GM13977 (cell line): ENCODE results near the gene EXOC5.

ENCODE experiments used
- DNase-seq: peaks from one replicate; pipeline ENCODE4 v3.0.0; 2012; ENCODE audit warnings: low spot score
- in situ Hi-C: fragments of 300-500 bp; cut with MboI; formaldehyde crosslinking; loops from one replicate; pipeline ENCODE4 v1.12.0; 2022; ENCODE audit warnings: low sequenced_read_pairs, low pct_unique_long_range_greater_than_20kb, mixed read lengths, inconsistent platforms; ENCODE audit not compliant: unreplicated experiment
- TF ChIP-seq, protein P1 (sequence below): IDR thresholded peaks from 2 replicates; pipeline ENCODE4 v1.5.1; 2012; ENCODE audit warnings: mild to moderate bottlenecking, control low read depth; ENCODE audit not compliant: insufficient read depth; ENCODE audit errors: extremely low read depth, missing control alignments

EXOC5 gene

DNA sequence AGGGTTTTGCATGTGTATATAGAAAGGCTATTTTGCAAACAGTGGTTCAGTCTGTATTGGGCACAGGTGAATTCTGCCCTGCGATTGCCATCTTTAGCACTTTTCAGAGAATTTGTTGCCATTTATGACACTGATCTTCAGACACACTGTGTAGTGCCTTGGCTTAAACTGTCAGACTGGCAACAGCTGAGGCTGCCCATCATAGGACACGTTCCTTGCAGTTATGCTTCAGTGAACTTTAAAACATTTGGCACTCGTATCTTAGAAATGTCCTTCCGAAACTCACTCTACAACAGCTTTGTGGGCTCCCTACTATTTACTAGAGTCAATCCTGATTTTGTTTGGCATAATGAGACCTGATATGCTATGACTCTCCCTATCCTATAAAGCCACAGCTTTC, 29.1 kb upstream of the EXOC5 start:
- no peak for DNase-seq
- in situ Hi-C loops = no loop called here
- TF ChIP-seq, protein P1, sequence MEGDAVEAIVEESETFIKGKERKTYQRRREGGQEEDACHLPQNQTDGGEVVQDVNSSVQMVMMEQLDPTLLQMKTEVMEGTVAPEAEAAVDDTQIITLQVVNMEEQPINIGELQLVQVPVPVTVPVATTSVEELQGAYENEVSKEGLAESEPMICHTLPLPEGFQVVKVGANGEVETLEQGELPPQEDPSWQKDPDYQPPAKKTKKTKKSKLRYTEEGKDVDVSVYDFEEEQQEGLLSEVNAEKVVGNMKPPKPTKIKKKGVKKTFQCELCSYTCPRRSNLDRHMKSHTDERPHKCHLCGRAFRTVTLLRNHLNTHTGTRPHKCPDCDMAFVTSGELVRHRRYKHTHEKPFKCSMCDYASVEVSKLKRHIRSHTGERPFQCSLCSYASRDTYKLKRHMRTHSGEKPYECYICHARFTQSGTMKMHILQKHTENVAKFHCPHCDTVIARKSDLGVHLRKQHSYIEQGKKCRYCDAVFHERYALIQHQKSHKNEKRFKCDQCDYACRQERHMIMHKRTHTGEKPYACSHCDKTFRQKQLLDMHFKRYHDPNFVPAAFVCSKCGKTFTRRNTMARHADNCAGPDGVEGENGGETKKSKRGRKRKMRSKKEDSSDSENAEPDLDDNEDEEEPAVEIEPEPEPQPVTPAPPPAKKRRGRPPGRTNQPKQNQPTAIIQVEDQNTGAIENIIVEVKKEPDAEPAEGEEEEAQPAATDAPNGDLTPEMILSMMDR = no peak

DNA sequence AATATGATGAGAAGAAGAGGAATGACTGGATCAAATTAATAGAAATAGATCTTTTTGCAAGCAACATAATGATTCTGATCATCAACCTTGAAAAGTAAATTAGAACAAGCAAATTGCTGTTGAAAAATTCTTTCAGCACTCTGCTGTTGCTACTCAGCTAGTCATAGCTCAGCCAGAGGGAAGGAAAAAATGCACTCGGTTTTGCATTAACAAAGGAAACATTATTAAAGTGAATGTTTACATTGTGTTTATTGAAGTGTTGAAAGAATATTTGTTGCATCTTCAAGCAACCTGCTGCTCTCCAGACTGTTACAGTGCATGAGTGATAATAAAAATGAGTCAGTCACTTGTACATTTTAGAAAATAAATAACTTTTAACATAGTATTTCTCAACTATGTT, 26.5 kb upstream of the EXOC5 start:
- in situ Hi-C loops = no loop called here
- DNase-seq = no peak
- TF ChIP-seq, protein P1 = no peak

DNA sequence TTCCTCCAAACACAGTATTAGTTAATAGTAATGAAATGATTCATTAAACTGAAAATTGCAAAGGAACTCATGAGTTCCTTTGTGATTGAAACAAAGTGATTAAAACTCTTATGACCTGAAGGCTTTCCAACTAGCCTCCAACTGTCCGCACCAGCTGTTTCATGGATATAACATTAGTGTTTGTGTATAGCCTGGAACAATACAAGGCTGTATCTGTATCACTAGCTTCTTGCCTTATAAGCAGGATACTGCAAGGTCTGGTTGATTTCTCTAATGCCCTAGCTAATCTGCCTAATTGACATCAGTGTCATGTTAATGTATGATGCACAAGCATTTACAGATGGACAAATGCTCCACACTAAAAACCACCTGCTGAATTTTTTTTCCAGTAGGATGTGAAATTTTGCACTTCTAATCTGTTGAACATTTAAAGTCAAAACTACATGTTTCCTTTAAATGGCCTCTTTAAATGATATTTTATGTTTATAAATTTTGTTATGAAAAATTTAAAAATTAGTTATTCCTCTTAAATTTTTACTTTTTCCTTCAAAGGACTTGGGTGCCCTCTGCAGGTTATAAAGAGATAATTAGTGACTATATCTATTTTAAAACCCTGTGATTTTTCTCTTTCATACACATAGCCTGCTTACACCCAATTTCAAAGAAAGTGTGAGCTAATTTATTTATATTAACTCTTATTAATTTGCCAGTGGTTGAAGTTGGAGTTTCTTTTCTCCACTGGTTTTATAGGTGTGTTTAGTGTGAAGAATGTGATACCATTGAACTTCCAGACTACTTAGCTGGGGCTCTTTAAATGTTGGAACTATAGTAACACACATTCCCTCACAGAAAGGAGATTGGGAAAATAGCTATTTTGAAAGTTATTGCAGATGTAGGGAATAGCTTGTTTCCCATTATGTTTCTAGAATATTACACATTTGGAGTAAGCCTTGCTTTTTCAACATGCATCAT, 25.4 kb upstream of the EXOC5 start:
- DNase-seq = no peak
- TF ChIP-seq, protein P1 = no peak
- in situ Hi-C loops = no loop called here

DNA sequence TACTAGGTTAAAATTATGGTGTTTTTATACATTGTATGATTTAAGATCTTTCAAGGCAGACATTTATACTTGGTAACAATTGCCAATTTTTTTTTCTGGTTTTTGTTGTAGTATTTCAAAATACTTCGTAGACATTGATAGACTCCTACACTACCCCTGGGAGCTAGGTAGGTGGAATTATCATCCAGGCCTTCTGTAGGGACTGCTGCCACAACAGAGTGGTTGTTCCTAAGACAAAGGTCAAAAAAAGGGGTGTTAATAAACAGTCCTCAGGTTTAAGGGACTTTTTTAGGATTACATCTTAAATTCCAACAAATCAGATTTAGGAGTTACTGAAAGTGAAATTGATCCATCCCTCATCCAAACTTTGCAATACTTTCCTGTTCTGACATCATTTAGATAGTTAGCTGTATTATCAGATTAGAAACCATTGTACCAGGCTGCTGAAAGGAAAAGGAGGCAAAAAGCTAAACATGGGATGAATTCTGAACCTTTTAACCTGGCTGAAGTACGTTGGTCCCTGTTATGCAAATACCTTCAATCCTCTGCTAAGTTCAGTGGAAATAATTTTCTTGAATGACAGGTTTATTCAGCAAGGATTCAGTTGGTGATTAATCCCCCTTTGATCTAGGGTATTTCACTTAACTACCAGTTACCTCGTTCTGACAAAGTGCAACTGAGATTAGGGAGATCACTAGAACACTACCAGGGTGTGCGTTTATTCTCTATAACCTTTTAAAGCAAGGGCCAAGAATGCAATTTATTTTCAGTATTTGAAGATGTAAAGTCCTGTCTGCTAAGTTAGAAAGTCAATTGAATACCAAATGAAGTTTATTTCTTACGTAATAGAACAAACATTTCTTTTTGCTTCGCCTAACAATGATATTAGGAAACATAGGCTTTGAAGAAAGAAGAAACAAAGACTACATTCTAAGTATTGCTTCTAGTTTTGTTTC, 23.3 kb upstream of the EXOC5 start:
- no peak for DNase-seq
- TF ChIP-seq, protein P1 = no peak
- in situ Hi-C loops = no loop called here

DNA sequence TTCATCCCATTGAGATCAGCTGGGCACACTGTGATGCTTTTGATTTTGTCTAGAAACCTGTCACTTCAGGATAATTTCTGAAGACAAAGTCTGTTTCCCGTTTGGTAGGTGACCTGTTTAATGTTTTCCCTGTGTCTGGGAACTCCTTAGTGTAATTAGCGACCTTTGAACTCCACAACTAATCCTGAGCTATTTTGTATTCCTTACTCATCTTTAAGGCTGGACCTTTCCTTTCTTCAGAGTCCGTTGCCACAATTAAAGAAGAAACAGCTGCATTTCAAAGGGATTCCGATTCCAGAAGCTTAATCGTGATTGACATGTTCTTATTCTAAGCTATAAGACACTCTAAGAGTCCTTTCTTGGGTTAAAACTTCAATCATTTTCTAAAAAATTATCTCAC, 22.0 kb upstream of the EXOC5 start:
- no peak for DNase-seq
- in situ Hi-C loops = no loop called here
- TF ChIP-seq, protein P1 = no peak

DNA sequence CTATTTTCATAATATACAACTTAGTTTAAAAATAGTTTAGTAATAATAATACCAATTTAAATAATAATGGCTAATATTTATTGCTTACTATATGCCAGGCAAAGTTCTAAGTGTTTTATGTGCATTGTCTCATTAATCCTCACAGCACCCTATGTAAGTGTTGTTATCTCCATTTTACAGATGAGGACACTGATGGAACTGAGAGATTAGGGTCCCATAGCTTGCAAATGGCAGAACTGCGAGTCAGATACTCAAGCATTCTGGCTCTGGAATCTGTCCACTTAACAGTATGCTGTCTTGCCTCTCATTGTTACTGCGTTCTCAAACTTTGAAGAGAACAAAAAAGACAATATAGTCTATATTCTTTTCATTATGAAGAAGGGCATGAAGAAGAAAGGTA, 19.0 kb upstream of the EXOC5 start:
- in situ Hi-C loops = no loop called here
- DNase-seq = no peak
- TF ChIP-seq, protein P1 = no peak
